GM18498 (cell line): ENCODE data around the gene BMF.
A peak's percentile ranks its signal among the peaks of the same experiment; 100 is the strongest.
"Not testable (repeated sequence)": the region's sequence is repeated elsewhere in the genome, so short reads cannot be mapped to it uniquely, and the experiment has no call there.

Experiments used
- ATAC-seq: cut with Tn5 transposase; IDR thresholded peaks from one replicate; pipeline ENCODE4 v1.9.1; 2021; ENCODE audit warnings: mild to moderate bottlenecking, moderate library complexity; ENCODE audit not compliant: unreplicated experiment

Gene BMF

DNA sequence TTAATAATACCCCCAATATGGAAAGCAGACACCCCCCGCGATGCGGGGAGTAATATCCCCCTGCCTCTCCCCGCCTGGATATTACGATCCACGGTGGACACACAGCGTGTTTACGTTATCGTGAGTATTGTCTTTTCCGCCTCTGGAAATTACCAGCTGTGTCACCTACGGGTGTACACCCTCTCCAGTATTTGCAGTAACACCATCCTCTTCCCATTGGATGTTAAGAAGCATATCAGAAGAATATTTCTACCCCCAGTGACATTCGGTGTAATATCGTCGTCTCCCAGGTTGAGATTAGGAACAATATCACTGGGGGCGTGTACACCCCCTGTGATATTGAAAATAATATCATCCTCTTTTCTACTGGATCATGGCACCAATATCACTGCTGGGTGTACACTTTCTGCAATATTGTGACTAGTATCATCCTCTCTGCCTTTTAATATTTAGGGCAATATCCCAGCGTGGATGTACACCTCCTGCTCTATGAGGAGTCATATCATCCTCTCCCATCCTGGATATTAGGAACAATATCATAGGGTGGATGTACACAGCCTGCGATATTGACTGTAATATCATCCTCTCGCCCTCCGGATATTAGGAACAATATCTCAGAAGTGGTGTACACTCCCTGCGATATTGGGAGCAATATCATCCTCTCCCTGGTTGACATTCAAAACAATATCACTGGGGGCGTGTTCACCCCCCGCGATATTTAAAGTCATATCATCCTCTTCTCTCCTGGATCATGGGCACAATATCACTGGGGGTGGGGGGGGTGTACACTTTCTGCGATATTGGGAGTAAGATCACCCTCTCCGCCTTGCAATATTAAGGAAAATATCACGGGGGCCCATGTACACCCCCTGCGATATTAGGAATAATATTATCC lies 20.3 kb upstream of the BMF start:
- ATAC-seq, result no peak

GRCh38 chr15:40125950-40126349 lies 17.3 kb upstream of the BMF start:
- ATAC-seq, result no peak

DNA sequence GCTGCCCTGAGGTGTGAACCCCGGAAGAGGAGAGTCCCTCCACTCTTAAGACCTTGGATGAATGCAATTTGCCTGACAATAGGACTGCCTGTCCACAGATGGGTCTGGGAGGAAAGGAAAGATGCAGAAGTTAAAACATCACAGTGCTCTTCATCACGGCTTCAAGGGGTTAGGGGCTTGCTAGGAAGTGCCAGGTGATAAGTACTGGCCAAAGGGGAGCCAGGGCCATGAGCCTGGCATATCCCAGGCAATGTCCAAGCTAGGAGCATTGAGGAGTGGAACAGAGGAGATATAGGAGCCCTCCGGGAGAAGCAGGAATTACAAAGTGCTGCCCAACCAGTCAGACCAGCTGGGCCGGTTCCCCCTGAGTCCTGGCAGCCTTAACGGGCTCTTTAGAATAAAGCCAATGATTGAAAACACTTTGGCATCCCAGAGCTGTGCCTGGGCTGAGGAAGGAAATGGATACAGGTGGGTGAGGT lies 16.2 kb upstream of the BMF start:
- ATAC-seq, result not testable (repeated sequence)

- not testable (repeated sequence) for ATAC-seq
Observed at GRCh38 chr15:40124333-40124732, 15.7 kb upstream of the BMF start.

DNA sequence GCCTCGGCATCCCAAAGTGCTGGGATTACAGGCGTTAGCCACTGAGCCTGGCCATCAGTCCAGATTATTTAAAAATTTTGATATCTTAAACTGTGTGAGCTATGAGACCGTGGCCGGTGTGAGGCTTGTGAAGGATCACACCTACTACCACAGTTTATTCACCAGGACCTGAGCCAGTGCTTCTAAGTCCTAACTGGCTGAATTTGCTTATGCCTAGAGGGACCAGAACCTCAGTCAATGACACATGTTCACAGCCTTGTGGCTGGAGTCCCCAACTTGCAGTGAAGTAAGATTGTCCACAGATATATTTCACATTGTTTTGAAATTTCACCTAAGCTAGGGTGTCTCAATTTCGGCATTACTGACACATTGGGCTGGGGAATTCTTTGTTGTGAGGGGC lies 15.2 kb upstream of the BMF start:
- ATAC-seq, result not testable (repeated sequence)

DNA sequence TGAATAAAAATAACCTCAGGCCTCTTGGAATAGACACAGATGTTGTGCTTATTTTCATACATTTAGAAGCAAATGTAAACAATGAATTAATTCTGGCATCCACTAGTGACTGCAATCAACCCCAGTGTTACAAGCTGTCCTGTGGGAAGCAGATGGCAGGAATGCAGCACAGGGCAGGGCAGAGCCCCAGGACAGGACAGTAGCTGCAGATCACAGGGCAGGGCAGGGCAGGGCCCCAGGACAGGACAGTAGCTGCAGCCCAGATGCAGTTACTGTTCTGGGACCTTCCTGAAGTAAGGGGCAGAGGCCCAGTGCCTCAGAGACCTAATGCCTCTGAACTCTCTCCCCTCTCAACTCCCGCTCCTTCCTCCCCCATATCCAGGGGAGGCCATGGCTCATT lies 14.3 kb upstream of the BMF start:
- not testable (repeated sequence) for ATAC-seq

GRCh38 chr15:40121911-40122638 lies 13.4 kb upstream of the BMF start:
- ATAC-seq, result no peak

DNA sequence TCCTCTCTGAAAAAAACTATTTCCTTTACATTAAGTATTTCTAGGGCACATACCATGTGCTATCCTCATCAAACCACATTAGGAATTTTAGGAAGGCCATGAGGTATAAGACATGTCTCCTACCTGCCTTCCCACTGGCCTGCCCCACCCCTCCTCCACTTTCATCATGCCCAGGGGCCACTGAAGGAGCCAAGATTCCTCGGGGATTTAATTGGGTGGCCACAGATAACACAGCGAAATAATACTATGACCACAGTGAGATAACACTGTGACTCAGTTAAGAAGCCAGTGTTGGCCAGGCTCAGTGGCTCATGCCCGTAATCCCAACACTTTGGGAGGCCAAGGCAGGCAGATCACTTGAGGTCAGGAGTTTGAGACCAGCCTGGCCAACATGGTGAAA lies 9.8 kb upstream of the BMF start:
- ATAC-seq, result no peak

- ATAC-seq, result peak; percentile 92
Observed at GRCh38 chr15:40115670-40116093, 7.0 kb upstream of the BMF start.

DNA sequence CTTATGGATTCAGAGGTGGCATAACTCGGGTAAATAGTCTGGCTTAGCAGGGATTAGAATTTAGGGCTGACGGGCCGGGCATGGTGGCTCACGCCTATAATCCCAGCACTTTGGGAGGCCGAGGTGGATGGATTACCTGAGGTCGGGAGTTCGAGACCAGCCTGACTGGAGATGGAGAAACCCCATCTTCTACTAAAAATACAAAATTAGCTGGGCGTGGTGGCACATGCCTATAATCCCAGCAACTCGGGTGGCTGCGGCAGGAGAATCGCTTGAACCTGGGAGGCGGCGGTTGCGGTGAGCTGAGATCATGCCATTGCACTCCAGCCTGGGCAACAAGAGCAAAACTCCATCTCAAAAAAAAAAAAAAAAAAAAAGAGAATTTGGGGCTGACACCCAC lies 6.4 kb upstream of the BMF start:
- not testable (repeated sequence) for ATAC-seq

- no peak for ATAC-seq
Observed at GRCh38 chr15:40114218-40114617, 5.5 kb upstream of the BMF start.

DNA sequence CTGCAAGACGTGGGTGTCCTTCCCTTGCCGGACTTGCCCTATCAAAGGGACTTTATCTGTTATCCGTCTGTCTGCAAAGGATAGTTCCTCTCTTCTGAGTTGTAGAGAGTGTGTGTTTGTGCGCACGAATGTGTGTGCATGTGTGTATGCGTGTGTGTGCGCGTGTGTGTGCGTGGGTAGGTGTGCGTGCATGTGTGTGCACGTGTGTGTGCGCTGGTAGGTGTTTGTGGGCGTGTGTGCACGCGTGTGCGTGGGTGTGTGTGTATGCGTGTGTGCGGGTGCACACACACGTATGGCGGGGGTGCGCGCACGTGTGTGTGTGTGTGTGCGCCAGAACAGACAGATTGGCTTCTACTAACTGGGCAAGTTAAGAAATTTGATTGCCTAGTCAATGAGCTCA lies 4.1 kb upstream of the BMF start:
- no peak for ATAC-seq

GRCh38 chr15:40111888-40112287 lies 3.2 kb upstream of the BMF start:
- ATAC-seq, result no peak

DNA sequence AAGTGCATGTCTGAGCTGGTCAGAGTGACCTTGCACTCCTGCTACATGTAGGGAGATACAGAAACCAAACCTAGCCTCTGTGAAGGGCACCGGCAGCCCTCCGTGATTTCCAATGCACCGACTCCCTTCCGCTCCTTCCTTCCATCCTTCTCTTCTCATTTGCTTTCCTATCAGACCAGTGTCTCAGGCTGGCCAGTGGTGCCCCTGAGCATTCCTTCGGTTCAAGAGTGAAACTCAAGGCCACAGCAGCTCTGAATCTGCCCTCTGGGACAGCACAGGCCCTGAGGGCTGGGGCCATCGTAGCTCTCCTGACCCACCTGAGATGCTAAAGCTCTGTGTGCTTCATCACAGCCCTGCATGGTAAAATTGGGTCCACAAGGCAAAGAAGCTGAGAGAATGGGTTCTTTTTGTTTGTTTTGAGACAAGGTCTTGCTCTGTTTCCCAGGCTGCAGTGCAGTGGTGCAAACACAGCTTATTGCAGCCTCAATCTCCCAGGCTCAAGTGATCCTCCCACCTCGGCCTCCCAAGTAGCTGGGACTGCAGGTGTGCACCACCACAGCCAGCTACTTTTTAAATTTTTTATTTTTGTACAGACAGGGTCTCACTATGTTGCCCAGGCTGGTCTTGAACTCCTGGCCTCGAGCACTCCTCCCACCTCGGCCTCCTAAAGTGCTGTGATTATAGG lies 2.3 kb upstream of the BMF start:
- no peak for ATAC-seq

DNA sequence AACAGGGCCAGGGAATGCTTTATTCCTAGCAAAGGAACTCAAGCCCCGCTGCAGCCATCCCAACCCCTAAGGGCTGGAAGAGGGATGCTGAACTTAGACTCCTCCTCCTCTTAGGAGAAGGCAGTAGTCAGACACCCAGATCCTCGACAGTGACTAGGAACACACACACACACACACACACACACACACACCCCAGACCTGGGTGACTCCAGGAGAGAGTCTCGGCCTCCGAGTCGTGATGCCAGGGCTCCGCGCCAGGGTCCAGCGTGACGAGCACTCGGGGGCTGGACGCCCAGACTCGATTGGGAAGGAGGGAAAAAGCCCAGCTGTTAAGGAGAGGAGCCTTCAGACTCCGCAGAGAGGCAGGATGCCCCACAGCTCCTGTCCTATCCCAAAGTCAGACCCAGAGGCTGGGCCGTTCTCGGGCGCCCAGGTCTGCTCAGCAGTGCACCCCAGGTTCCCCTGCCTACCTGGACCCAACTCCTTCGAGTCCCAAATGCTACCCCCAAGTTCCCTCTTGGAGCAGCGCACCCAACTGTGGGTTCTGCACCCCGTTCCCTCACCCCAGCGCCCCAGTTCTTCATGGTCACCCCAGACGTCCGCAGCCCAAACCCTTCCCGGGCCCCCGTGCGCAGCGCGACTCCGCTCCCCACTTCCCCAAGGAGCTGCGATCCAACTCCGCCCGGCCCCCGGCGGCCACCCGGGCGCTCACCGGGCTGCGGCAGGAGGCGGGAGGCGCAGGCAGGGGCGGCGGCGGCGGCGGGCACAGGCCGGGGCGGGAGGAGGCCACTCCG lies 421 bp downstream of the BMF start:
- ATAC-seq, result no peak

GRCh38 chr15:40106203-40107161 lies 2.2 kb downstream of the BMF start:
- ATAC-seq, result peak; percentile 38

- ATAC-seq, result peak; percentile 24
Observed at GRCh38 chr15:40105517-40106202, 3.0 kb downstream of the BMF start.

DNA sequence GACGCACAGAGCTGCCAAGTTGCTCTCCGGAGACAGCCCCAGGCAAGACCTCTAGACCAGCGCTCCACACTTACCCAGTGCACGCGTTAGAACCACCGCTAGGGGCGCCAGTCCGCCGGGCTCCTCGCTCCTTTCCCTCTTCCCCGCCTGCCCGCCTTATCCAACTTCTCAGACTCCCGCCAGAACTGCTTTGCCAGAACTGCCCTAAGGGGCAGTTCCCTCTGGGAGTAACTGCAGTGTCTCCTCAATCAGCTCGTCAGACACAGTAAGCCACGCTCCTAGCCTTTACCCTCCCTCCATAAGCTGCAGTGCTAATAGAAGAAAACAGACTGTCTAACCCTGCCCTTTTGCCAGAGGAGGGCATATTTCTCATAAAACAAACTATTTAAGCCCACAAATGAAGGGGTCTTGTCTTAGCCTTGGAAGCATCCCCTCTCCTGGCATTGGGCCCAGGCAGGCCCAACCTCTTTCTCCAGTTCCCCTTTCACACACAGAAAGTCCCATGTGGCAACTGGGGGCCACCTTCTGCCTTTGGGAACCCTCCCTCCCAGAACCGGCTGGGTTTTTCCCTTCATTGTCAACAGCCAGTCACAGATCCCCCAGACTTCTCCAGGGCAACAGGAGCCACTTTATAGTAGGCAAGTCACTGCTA lies 3.7 kb downstream of the BMF start:
- peak; percentile 25 for ATAC-seq
